ENCODE data around the gene ASB14.

GRCh38 chr3:57221883-57222282, 70.6 kb downstream of the ASB14 start:
- TF ChIP-seq CTCF (conservative IDR thresholded peaks at IDR 0.05) (peak; percentile 60), EZH2 (IDR thresholded peaks at IDR 0.05; ENCODE audit: low read depth) (no peak)
